Stimulated activated naive CD4-positive, alpha-beta T cell treated with Interleukin-2 at 50 U/mL for 16 hours (primary cell): ENCODE data around the gene POU6F1.

Experiments used
- DNase-seq: peaks from one replicate; lab custom pipeline; 2025; lab: John Stamatoyannopoulos, UW

Gene POU6F1

DNA sequence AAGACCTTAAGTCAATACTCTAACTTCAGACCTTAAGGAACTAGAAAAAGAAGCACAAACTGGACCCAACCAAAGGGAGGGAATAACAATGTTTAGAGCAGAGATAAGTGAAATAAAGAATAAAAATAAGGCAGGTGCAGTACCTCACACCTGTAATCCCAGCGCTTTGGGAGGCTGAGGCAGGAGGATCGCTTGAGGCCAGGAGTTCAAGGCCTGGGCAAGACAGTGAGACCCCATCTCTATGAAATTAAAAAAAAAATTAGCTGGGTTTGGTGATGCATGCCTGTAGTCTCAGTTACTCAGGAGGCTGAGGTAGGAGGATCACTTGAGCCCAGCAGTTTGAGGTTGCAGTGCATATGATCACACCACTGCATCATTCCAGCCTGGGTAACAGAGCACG is 54.1 kb downstream of the POU6F1 start:
- DNase-seq: no peak

DNA sequence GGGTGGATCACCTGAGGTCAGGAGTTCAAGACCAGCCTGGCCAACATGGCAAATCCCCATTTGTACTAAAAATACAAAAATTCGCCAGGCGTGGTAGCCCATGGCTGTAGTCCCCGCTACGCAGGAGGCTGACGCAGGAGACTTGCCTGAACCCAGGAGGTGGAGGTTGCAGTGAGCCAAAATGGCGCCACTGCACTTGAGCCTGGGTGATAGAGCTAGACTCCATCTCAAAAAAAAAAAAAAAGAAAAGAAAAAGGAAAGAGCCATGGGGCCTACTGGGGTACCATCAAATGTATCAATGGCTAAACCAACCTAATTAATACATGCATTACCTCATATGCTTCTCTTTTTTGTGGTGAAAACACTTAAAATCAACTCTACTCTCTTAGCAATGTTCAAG is 55.6 kb downstream of the POU6F1 start:
- no peak for DNase-seq

DNA sequence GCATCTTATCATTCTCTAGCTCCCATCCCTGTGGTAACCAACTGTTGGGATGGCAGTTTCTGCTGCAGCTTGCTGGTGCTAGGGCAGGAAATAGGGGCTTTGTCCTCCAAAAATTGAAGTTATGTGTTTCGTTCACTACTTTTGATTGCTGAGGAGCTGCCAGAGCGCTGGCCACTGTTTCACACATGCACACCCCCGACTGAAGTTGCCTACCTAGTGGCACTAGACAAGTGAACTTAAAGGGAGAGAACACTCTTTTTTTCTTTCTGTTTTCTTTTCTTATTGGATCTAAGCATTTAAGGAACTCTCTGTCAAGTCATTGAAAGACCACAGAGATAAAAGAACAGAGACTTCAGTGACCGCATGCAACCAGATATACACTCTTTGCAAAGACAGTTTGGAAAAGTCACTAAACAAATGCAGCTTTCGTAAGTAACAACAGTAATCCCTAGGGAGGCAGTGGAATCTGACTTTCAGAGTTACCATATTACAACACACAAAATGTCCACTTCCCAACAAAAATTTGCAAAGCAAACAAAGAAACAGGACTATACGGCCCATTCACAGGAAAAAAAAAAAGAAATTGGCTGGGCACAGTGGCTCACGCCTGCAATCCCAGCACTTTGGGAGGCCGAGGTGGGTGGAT is 56.9 kb downstream of the POU6F1 start:
- no peak for DNase-seq

DNA sequence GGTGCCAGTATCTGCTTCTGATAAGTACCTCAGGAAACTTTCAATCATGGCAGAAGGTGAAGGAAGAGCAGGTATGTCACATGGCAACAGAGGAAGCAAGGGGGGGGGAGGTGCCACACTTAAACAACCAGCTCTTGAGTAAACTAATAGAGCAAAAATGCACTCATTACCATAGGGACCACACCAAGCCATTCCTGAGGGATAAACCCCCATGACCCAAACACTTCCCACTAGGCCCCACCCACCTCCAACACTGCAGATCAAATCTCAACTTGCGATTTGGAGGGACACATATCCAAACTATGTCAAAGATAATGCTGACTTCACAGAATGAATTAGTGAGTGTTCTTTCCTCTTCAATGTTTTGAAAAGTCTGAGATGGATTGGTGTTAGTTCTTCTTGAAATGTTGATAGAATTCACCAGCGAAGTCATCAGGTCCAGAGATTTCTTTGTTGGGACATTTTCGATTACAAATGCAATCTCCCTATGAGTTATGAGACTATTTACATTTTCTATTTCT is 61.6 kb downstream of the POU6F1 start:
- no peak for DNase-seq

DNA sequence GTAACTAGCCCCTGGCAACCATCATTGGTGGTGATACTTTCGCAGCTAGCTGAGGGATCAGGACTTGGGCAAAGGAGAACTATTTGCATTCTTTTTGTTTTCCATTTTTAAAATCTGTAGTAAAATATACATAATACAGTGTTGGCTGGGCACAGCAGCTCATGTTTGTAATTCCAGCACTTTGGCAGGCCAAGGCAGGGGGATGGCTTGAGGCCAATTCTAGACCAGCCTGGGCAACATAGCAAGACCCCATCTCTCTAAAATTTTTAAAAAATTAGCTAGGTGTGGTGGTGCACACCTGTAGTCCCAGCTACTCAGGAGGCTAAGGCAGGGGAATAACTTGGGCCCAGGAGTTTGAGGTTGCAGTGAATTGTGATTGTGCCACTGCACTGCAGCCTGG is 64.9 kb downstream of the POU6F1 start:
- no peak for DNase-seq

DNA sequence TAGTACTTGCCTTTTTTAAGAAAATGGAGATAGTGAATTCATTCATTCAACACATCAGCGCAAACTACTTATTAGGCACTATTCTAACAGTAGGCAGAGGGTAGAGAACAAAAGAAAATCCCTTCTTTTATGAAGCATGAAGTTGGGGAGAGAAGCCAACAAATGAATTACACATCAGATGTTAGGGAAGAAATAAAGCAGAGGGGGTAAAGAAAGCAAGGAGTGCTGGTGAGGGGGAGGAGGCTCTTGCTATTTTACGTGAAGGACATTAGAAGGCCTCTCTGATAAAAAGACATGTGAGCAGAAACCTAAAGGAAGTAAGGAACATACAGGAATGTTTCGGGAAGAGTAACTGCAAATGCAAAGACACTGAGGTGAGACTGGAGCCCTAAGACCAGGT is 67.1 kb downstream of the POU6F1 start:
- DNase-seq: no peak

GRCh38 chr12:51147309-51147708 is 70.6 kb downstream of the POU6F1 start:
- no peak for DNase-seq

DNA sequence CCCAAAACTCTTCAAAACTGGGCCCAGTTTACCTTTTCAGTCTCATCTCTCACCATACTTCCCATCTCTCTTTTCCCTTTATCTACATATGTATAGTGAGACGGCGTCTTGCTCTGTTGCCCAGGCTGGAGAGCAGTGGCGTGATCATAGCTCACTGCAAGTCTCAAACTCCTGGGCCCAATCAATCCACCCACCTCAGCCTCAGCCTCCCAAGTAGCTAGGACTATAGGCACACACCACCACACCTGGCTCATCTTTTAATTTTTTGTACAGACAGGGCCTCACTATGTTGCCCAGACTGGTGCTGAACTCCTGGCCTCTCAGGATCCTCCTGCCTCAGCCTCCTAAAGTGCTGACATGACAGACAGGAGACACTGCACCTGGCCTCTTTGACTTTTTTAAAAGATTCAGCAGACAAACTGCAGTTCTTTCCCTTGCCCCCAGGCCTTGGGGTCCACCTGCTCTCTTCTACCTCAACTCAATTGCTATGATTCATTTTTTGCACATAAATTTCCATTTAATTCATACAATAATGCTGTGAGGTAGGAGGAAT is 78.5 kb downstream of the POU6F1 start:
- DNase-seq: no peak
